GM23248 (cell line): ENCODE data around the gene MR1.

ENCODE experiments used
- EZH2 ChIP-seq: fragments of 200-600 bp; sonication (generic); IDR thresholded peaks from 2 replicates; pipeline ENCODE4 v1.6.1; 2018; ENCODE audit warnings: antibody characterized with exemption, mild to moderate bottlenecking; ENCODE audit not compliant: insufficient read depth, poor library complexity, severe bottlenecking
- EZH2phosphoT487 ChIP-seq: fragments of 200-600 bp; sonication (generic); IDR thresholded peaks from 2 replicates; pipeline ENCODE4 v1.6.1; 2018; ENCODE audit warnings: antibody characterized with exemption, moderate library complexity, mild to moderate bottlenecking, low read depth; ENCODE audit not compliant: insufficient read depth

DNA sequence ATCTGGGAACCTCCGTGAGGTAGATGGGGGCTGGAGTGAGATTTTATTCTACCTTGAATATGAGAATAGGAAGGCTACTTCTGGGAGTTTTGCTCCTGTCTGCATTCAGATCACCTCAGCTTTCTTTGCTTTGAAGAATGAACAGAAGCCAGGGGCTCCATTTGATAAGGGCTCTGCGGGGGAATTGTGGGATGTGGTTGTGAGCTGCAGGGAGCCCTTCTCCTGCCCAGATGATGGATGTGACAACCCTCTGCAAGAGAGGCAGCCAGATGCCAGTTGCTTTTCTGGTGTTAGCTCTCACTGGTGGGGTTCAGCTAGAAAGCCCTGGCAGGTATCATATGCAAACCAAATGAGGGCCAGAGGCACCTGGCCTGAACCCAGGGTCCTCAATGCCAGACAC, 76.2 kb downstream of the MR1 start:
- TF ChIP-seq EZH2 (no peak), EZH2phosphoT487 (no peak)
